IPS-NIHi7 (cell line): ENCODE results near the gene UBE2J1.
A peak's percentile ranks its signal among the peaks of the same experiment; 100 is the strongest.
"Not testable (repeated sequence)": the region's sequence is repeated elsewhere in the genome, so short reads cannot be mapped to it uniquely, and the experiment has no call there.

Experiments used
- DNase-seq: peaks from one replicate; pipeline ENCODE4 v3.0.0; 2012; ENCODE audit warnings: mixed read lengths; ENCODE audit errors: extremely low spot score

UBE2J1 gene

DNA sequence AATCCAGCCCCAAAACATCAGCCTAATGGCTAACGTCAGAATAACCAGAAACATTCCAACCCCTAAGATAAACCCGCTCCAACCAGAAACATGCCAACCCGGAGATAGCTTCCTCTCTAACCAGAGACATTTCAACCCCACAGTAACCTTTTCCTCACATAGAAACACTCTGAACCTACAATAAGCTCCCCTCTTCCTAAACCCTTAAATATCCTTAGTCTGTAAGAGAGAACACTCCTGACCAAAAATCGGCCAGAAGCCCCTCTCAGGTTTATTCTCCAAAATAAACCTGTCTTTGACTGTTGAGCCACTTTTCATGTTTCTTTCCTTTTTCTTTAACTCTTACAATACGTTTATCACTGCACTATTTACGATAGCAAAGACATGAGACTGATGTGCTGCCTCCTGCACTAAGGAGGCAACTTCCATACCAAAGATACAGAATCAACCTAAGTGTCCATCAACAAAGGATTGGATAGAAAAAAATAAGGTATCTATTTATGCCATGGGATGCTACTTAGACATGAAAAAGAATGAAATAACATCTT is 32.4 kb downstream of the UBE2J1 start:
- no peak for DNase-seq

DNA sequence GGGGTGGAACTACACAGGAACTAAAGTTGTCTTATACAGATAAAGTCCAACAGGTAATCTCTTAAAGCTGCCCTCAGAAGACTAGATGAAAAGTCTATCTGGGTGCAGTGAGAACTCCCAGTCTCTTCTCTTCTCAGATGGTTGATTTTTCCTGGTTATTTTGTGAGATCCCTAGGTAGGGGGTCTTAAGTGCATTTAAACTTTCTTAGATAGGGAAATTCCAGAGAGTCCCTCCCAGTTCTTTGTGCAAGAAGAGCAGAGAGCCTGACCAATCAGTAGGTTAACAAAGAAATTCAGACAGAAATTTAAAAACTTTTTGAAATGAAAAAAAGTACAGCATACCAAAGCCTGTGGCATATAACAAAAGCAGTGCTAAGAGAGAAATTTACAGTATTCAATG is 35.5 kb downstream of the UBE2J1 start:
- no peak for DNase-seq

DNA sequence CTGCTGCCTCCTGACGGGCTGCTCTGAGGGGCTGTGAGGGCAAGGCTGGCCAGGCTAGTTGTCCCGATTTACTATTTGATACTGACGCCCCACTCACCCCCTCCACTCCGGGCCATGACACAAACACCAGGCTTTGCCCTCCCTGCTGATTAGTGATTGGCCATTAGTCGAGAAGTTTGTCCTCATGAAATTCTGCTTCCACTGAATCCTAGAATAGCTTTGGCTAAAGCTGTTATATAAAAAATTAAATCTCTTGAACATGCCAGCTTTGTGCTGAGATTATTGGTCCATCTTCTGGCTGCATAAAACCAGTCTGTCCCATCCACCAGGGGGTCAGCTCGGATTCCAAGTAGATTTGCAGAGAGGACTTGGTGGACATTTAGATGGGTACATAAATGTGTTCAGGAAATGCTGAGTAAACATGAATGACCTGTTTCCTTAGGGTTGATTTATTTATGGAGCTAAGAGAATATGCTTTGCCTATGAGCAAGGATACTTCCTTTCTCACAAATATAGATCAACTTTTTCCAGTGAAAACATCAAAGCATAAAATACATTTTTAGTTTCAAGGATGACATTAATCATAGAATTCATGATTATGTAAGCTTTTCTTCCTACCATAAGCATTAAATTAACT is 37.2 kb downstream of the UBE2J1 start, which contains the start of gene GABRR2:
GABRR2 (minus strand) TSS at position 51 of the 637 bp plus-strand sequence. CDS start 134 bp downstream, outside the sequence.
- no peak for DNase-seq

DNA sequence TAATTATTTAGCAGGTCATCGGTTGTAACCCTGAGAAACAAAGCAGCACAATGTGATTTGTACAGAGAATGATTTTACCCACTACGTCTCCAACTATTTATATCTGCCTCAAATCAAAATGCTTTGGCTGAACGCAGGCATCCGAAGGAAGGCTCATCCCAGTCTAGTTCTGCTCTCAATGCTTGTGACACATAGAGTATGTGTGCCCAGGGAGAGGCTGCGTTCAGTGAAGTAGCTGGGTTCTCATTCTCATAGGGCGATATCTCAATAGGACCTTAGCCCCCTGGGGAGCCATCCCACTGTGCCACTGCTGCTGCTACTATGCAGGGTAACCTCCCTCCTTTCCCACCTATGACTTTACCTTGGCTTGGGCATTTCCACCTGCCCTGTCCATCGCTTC is 37.8 kb downstream of the UBE2J1 start:
- DNase-seq, result no peak

DNA sequence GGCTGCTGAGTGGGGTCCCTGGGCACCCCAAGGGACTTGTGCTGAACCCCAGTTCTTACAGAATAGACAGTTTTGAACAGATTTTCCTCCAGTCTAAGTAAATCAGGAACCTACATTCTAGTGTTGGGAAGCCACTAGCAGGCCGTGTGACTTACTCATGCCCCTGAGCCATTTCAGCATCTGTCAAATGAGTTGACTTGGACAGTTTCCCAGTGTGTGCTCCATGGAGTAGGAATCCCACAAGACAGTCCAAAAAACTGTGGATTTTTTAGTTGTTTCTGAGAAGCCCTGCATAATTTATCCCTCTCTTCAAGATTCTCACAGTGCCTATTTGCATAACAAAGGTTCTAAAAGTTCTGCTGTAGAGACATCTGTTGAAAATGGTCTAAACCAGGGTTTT is 39.5 kb downstream of the UBE2J1 start:
- no peak for DNase-seq

DNA sequence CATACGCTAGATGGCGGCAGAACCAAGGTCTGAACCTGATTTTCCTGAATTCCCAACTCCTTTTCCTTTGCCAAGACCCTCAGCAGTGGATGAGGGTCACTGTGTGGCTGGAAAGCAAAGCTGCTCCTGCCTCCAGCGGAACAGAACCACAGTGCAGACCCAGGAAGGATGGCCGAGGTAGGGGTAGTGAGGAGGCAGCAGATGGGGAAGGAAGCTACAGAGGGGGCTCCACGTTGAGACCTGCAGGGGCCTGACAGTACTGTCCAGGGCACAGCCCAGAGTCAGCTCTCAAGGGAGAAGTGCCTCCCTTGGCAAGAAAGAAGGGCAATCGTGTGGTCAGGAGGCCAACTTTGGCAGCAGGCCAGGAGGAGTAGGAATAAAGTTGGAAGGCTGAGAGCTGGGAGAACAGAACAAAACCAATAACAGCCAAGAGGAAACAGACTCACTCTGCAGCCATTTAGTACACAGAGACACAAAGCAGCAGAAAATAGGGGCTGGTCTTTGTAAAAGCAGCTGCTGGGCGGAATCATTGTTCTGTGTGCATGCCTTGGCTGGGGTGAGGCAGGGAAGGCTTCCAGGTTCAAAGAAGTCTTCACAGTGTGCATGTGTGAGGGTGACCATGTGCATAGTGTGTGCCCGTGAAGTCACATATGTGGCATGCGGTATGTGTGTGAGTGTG is 40.5 kb downstream of the UBE2J1 start:
- DNase-seq, result peak; percentile 82

DNA sequence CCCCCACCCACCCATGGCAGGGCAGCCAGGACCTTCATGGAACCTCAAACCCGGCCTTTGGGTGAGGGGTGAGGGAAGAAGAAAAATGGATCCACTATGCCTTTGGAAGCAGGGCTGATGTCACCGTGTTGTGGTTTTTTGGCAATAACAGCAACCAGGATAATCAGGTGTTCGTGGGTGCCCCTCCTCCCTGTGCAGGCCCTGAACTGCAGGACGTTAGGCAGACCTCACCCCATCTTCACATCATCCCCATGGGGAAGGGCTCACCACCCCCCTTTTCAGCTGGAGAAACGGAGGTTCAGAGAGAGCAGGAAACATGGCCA is 41.0 kb downstream of the UBE2J1 start:
- DNase-seq, result no peak

DNA sequence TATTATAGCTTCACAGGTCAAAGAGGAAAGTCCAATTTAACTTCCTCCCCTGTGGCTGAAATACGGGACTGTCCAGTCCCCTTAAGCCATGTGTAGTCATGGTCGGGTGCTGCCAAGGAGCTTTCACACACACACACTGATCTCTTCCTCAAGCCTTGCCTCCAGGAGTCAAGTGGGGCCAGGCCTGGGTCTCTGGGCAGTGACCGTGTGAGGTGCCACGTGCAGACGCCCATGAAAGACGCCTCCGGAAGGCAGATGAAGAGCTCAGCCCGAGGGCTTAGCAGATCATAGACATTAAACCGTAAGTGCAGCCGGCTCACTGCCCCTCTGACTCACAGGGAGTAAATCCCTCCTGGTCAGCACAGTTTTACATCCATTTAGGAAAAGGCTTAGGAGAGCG is 41.6 kb downstream of the UBE2J1 start:
- DNase-seq, result no peak

DNA sequence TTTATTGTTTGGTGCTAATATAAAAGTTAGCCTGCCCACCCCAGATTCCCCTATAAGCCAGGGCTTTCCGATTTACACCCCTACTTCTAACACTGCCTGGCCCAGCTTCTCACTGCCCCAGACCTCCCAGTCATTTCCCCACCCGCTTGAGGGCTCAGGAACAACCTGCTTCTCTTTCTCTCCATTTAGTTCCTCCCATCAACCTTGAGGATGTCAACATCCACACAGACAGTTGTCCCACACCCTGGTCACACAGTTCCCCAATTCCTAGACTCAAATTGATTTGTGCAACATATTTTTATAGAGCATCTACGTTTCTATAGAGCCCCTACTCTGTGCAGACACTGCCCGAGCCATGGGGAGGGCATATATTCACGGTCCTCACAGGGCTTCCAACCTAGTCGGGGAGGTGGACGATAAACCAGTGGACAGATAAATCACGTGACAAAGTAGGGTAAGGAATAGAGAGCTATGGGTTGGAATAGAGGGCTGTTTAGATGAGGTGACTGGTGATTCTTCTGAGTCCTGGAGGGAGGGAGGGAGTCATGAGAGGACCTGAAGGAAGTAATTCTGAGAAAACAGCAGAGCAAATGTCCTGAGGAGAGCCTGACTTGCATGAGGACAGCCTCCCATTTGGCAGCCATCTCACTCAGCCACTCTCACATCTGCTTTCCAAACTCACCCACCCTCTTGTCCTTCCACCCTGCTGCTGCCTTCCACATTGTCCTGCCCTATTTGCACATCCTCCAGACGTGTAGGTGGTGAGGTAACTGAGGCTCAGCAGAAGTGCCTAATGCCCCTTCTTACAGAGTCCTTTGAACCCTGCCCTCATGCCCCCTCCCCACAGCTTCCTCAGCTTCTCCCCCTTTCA is 43.8 kb downstream of the UBE2J1 start:
- DNase-seq, result no peak

DNA sequence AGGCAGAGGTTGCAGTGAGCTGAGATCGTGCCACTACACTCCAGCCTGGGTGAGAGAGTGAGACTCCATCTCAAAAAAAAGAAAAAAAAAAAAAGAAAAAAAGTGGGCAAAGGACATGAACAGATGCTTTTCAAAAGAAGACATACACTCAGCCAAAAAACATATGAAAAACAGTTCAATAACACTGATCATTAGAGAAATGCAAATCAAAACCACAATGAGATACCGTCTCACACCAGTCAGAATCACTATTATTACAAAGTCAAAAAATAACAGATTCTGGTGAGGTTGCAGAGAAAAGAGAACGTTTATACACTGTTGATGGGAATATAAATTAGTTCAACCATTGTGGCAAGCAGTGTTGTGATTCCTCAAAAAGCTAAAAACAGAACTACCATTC is 48.0 kb downstream of the UBE2J1 start:
- not testable (repeated sequence) for DNase-seq

DNA sequence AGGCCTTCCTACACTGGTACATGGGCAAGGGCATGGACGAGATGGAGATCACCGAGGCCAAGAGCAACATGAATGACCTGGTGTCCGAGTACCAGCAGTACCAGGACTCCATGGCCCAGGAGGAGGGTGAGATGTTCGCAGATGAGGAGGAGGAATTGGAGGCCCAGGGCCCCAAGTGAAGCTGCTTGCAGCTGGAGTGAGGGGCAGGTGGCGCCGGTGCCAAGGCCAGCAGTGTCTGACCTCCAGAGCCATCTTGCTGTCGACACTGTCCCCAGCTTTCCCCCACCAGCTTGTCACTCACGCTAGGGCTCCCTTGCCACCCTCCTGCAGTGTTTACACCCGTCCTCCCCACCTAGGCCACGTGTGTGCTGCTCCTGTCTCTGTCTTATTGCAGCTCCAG is 49.6 kb downstream of the UBE2J1 start:
- no peak for DNase-seq

DNA sequence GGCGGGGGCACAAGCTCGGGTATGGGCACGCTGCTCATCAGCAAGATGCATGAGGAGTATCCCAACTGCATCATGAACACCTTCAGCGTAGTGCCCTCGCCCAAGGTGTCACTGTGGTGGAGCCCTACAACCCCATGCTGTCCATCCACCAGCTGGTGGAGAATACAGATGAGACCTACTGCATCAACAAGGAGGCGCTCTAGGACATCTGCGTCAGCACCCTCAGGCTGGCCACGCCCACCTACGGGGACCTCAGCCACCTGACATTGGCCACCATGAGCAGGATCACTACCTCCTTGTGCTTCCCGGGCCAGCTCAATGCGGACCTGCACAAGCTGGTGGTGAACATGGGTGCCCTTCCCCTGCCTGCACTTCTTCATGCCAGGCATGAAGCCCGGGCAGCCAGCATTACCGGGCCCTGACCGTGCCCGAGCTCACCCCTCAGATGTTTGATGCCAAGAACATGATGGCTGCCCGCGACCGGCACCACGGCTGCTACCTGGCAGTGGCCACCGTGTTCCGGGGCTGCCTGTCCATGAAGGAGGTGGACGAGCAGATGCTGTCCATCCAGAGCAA is 50.2 kb downstream of the UBE2J1 start:
- no peak for DNase-seq

DNA sequence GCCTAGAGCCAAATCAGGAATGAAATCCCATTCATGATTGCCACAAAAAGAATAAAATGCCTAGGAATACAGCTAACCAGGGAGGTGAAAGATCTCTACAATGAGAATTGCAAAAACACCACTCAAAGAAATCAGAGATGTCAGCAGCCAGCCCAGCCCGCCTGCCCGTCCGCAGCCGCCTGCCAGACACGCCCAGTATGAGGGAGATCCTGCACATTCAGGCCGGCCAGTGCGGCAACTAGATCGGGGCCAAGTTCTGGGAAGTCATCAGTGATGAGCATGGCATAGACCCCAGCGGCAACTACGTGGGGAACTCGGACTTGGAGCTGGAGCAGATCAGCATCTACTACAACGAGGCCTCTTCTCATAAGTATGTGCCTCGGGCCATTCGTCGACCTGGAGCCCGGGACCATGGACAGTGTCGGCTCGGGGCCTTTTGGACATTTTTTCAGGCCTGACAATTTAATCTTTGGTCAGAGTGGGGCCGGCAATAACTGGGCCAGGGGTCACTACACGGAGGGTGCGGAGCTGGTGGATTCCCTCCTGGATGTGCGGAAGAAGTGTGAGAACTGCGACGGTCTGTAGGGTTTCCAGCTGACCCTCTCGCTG is 50.8 kb downstream of the UBE2J1 start:
- no peak for DNase-seq

DNA sequence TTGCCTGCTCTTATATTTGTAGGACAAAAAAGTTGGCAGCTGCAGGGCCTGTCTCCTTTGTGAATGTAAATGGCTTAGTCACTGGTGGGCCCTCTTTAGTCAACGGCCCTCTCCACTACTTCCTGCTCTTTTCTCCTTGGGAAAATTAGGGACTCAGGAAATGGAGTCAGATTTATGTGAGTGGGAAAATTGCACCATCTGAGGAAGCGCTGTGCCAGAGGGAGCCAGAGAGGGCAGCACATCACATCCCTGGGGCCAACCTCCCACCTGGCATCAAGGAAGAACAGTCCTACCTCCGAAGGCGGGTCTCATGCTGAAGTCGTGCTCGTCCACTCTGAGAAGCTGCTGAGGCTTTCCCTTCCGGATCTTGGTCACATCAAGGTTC is 53.1 kb downstream of the UBE2J1 start:
- DNase-seq, result peak; percentile 64

DNA sequence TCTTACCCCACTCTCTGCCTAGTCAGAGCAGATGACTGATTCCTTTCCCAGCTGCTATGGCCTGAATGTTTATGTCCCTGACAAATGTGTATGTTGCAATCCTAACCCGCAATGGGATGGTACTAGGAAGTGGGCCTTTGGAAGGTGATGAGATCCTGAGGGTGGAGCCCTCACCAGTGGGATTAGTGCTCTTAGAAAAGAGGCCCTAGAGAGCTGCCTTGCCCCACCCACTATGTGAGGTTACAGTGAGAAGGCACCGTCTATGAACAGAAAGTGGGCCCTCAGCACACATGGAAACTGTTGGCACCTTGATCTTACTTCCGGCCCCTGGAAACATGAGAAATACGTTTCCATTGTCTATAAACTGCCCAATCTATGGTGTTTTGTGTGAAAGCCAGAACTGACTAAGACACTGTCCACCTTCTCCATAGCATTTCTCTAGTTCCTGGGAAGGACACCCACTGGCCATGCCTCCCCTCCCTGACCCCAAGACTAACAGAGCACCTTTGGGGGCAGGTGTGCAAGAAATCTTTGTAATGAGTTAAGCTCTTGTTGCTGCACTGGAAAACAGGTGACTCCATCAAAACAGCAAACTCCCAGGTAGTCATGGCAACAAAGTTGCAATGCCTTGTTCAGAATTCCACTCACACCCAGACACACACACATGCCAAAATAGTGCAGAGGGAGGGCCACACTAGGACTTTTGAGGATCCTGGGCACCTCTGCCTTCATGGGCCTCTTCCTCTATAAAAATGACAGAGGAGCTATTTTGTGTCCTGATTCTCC is 53.6 kb downstream of the UBE2J1 start:
- no peak for DNase-seq

DNA sequence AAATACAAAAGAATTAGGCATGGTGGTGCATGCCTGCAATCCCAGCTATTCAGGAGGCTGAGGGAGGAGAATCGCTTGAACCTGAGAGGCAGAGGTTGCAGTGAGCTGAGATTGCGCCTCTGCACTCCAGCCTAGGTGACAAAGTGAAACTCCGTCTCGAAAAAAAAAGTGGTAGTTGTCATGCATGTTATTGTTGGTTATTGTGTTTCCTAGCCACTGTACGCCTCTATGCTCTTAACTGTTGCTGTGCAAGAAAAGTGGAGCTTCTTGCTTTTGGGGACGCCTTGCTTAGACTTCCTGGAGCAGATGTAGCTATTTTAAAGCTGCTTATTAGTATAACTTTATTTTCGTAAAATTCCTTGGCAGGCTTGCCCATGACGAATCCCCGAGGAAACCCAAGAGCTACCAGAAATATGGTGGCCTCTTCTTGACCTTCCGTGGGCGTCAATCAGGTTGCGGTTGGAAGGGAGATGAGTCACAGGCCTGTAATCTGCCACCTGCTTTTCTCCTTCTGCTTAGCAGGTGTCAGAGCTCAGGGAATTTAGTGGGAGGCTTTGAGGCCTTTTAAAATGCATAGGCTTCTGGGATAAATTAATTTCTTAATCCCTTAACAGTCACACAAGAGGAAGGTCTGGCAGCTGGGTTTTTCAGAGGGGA is 54.7 kb downstream of the UBE2J1 start:
- DNase-seq, result no peak

DNA sequence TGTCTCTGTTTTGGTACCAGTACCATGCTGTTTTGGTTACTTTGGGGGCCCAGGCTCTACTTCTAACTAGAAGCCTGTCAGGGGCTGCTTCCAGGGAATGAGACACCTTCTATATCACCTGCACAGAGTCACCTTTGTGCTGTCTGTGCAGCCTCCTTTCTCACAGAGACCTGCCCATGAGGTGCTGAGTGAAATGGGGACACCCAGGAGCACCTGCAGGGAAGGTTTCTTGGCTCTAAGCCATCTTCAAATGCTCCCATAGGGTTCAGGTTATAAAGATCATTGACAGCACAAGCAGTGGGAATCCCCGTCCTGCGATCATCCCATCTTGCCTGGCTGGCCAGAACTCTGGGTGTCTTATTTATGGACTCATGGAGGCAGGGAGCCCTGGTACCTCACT is 56.5 kb downstream of the UBE2J1 start:
- DNase-seq, result no peak

DNA sequence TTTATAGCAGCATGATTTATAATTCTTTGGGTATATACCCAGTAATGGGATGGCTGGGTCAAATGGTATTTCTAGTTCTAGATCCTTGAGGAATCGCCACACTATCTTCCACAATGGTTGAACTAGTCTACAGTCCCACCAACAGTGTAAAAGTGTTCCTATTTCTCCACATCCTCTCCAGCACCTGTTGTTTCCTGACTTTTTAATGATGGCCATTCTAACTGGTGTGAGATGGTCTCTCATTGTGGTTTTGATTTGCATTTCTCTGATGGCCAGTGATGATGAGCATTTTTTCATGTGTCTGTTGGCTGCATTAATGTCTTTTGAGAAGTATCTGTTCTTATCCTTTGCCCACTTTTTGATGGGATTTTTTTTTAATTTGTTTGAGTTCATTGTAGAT is 57.4 kb downstream of the UBE2J1 start:
- not testable (repeated sequence) for DNase-seq

DNA sequence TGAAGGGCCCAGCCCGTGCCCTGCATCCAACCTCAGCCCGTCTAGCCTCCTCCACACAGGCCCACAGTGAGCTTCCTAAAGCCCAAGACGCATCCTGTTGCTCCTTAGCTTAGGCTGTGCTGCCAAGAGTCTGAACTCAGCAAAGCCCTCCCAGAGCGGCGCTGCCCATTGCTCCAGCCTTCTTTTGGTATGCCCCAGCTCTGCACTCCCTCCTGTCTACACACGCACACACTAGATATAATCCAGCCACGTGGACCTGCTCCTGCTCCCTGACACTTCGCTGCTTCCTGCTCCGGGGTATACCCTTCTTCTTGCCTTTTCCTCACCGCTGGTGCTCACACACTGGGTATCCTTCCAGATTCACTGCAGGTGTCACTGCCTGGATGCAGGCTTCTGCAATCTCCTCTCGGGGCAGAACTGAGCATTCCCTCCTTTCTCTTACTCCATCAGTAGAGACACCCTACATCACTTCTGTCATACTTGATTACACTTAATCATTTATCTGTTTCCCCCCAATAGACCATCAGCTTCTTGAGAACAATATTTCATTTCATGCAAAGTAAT is 61.2 kb downstream of the UBE2J1 start:
- no peak for DNase-seq
